Type B pancreatic cell (in vitro differentiated cells): ENCODE data around the gene ATP2A2. TPM values are rescaled to one million over a fixed set of nuclear protein-coding genes. Genes with fewer than 3 reads are reported as not detected.
A peak's percentile ranks its signal among the peaks of the same experiment; 100 is the strongest.
"Not testable (repeated sequence)": the region's sequence is repeated elsewhere in the genome, so short reads cannot be mapped to it uniquely, and the experiment has no call there.

Experiments used
- DNase-seq: peaks from one replicate; pipeline ENCODE4 v3.0.0; 2021; ENCODE audit warnings: mixed read lengths; ENCODE audit not compliant: unreplicated experiment; ENCODE audit errors: extremely low spot score
- H3K27ac Mint-ChIP-seq: 2 replicates; pipeline ENCODE4 v1.8.0; 2021; ENCODE audit warnings: mild to moderate bottlenecking, mixed read lengths
- H3K27me3 Mint-ChIP-seq: 2 replicates; pipeline ENCODE4 v1.8.0; 2021; ENCODE audit warnings: mixed read lengths
- H3K36me3 Mint-ChIP-seq: 2 replicates; pipeline ENCODE4 v1.8.0; 2021; ENCODE audit warnings: mixed read lengths
- H3K4me1 Mint-ChIP-seq: one replicate; pipeline ENCODE4 v1.8.0; 2021; ENCODE audit warnings: mixed read lengths; ENCODE audit not compliant: unreplicated experiment
- H3K4me3 Mint-ChIP-seq: 2 replicates; pipeline ENCODE4 v1.8.0; 2021; ENCODE audit warnings: mild to moderate bottlenecking, mixed read lengths
- H3K9me3 Mint-ChIP-seq: 2 replicates; pipeline ENCODE4 v1.8.0; 2021; ENCODE audit warnings: mixed read lengths
- total RNA-seq: library from RNA; stranded (reverse); gene quantifications from 2 replicates; pipeline ENCODE4 v1.2.1, GENCODE V29; 2021; ENCODE audit warnings: low replicate concordance
- TF ChIP-seq, protein P1 (sequence below): fragments of 200-600 bp; sonication (generic); conservative IDR thresholded peaks from 2 replicates; pipeline ENCODE4 v1.5.0; 2021; ENCODE audit warnings: antibody characterized with exemption, mild to moderate bottlenecking

The ATP2A2 gene
- total RNA-seq, 1 donor from 2014 or later: 203 TPM

DNA sequence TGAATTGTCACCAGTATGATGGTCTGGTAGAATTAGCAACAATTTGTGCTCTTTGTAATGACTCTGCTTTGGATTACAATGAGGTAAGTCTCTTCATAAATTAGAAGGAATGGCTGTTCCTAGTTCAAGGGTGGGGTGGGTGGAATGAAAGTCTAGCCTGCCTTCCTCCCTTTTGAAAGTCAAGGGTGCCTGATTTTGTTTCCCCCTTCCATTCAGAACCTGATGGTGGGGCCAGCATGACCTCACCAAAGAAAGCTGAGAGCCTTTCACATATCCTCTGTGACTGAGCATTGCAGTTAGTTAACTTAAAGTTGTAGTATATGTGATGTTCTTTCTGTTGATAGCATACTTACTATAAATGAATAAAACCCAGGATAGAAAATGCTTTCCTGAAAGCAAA lies 52.2 kb downstream of the ATP2A2 start:
- no peaks in the 10 kb centered on the region for H3K9me3 Mint-ChIP-seq
- no peaks in the 10 kb centered on the region for H3K27me3 Mint-ChIP-seq
- no peaks in the 10 kb centered on the region for H3K4me1 Mint-ChIP-seq
- peaks cover 38% of the 10 kb centered on the region for H3K36me3 Mint-ChIP-seq
- H3K27ac Mint-ChIP-seq: no peak overlapping the region
- TF ChIP-seq, protein P1, sequence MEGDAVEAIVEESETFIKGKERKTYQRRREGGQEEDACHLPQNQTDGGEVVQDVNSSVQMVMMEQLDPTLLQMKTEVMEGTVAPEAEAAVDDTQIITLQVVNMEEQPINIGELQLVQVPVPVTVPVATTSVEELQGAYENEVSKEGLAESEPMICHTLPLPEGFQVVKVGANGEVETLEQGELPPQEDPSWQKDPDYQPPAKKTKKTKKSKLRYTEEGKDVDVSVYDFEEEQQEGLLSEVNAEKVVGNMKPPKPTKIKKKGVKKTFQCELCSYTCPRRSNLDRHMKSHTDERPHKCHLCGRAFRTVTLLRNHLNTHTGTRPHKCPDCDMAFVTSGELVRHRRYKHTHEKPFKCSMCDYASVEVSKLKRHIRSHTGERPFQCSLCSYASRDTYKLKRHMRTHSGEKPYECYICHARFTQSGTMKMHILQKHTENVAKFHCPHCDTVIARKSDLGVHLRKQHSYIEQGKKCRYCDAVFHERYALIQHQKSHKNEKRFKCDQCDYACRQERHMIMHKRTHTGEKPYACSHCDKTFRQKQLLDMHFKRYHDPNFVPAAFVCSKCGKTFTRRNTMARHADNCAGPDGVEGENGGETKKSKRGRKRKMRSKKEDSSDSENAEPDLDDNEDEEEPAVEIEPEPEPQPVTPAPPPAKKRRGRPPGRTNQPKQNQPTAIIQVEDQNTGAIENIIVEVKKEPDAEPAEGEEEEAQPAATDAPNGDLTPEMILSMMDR: no peak
- no peak overlapping the region for H3K4me3 Mint-ChIP-seq
- no peak for DNase-seq

DNA sequence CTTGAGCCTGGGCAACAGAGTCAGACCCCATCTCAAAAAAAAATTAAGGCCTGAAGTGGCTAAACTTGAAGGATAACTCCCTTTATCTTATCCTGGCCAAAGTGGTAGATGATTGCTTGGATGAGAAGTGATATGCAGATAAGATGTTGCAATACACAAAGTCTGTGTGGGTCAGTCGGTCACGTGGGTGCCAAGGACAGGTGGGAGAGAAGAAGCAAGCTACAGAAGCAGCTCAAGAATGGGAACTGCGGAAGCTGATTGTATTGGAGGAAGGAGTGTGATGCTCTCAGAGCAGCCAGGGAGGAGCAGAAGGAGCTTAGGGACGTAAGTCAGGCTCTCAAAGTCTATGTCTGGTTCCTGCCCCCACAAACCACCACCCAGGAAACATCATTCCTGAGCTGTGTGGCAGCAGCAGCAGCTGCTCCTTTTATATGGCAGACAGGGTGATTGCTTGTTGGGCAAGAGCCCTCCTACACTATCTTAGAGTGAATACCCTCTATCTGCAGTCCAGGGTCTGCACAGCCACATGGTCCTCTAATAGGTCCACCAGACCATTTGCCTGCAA lies 54.5 kb downstream of the ATP2A2 start:
- DNase-seq: no peak
- TF ChIP-seq, protein P1: no peak
- Mint-ChIP-seq H3K36me3 (peaks cover 47% of the 10 kb centered on the region), H3K27ac (no peak overlapping the region), H3K27me3 (no peaks in the 10 kb centered on the region), H3K4me1 (no peaks in the 10 kb centered on the region), H3K4me3 (no peak overlapping the region), H3K9me3 (no peaks in the 10 kb centered on the region)

DNA sequence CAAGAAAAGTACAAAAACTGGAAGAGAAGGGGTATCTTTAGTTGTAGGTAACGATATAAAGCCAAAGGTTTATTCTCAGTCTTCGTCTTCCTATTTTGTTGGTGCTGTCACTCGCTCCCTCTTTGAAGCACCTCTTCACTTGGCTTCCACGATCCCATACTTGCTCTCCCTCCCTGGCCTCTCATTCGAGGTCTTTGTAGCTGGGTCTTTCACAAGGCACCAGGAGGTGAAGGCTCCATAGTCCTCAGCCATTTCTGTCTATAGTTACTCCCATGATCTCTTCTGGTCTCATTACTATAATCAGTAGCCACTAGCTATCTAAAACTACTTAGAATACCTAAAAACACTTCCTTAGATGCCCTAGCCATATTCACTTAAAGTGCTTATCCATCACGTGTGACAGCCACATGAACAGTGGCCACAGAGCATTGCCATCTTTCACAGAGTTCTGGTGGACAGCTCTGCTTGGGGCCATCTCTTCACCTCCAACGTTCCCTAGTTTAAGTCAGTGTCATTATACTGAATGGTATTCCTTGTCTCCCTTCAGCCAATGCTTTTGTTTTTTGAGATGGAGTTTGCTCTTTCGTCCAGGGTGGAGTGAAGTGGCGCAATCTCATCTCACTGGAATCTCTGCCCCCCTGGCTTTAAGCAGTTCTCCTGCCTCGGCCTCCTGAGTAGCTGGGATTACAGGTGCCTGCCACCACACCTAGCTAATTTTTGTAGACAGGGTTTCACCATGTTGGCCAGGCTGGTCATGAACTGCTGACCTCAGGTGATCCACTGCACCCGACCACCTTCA lies 57.1 kb downstream of the ATP2A2 start:
- DNase-seq: no peak
- no peak overlapping the region for H3K4me3 Mint-ChIP-seq
- H3K36me3 Mint-ChIP-seq: peaks cover 55% of the 10 kb centered on the region
- no peaks in the 10 kb centered on the region for H3K9me3 Mint-ChIP-seq
- H3K27ac Mint-ChIP-seq: peak overlapping the region; percentile 10
- no peaks in the 10 kb centered on the region for H3K27me3 Mint-ChIP-seq
- TF ChIP-seq, protein P1: no peak
- H3K4me1 Mint-ChIP-seq: no peaks in the 10 kb centered on the region

DNA sequence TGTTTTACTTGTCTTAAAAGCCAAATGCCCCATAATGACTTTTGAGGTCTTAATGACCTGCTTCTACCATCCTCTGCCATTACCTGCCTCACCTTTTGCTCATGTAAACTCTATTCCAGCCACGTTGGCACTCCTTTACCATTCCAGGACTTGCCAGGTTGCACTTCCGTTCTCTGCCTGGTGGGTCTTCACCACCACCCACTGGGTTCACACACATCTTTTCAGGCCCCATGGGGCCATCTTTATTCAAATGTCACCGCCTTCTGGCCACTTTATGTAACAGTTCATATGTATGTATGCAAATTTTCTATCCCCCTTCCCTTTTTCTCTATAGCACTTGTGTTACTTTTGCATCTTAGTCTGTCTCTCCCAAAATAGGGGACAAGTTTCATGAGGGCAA lies 57.7 kb downstream of the ATP2A2 start:
- DNase-seq: no peak
- no peaks in the 10 kb centered on the region for H3K9me3 Mint-ChIP-seq
- H3K36me3 Mint-ChIP-seq: peaks cover 55% of the 10 kb centered on the region
- H3K27me3 Mint-ChIP-seq: no peaks in the 10 kb centered on the region
- no peaks in the 10 kb centered on the region for H3K4me1 Mint-ChIP-seq
- TF ChIP-seq, protein P1: peak; percentile 50
- peak overlapping the region; percentile 10 for H3K27ac Mint-ChIP-seq
- H3K4me3 Mint-ChIP-seq: no peak overlapping the region

DNA sequence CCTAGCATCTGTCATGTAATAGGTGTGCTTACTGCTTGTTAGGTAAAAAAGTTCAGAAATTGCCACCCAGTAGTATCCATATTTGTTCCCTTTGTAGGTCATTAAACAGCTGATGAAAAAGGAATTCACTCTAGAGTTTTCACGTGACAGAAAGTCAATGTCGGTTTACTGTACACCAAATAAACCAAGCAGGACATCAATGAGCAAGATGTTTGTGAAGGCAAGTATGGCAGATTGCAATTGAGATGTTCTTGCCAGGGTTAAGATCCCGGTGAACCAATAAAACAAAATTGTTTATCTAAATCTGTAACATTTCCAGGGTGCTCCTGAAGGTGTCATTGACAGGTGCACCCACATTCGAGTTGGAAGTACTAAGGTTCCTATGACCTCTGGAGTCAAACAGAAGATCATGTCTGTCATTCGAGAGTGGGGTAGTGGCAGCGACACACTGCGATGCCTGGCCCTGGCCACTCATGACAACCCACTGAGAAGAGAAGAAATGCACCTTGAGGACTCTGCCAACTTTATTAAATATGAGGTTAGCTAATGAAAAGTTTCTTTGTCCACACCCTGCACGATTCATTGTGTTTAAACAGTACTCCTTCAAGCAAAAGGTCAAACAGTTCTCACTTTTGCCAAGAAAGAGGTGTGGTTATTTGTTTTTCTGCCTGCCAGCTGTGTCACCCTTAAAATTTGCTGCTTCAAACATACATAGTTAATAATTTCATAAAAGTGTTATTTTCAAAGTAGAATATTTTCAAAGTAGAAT lies 58.3 kb downstream of the ATP2A2 start:
- H3K9me3 Mint-ChIP-seq: no peaks in the 10 kb centered on the region
- H3K27ac Mint-ChIP-seq: peak overlapping the region; percentile 39

DNA sequence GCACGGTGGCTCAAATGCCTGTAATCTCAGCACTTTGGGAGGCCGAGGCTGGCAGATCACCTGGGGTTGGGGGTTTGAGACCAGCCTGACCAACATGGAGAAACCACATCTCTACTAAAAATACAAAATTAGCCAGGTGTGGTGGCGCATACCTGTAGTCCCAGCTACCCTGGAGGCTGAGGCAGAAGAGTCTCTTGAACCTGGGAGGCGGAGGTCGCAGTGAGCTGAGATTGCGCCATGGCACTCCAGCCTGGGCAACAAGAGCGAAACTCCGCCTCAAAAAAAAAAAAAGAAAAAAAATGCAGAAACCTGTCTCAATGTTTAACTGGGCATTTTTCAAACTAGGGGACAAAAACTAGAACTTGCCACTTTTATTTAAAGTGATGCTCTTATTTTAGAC lies 59.2 kb downstream of the ATP2A2 start:
- not testable (repeated sequence) for H3K27ac Mint-ChIP-seq, H3K4me1 Mint-ChIP-seq, DNase-seq, H3K27me3 Mint-ChIP-seq, H3K4me3 Mint-ChIP-seq, H3K9me3 Mint-ChIP-seq
- peaks cover 60% of the 10 kb centered on the region for H3K36me3 Mint-ChIP-seq

More for the DNA sequence above, 58.3 kb downstream of the ATP2A2 start:
- Mint-ChIP-seq H3K4me3 (no peak overlapping the region), H3K4me1 (no peaks in the 10 kb centered on the region), H3K27me3 (no peaks in the 10 kb centered on the region), H3K36me3 (peaks cover 55% of the 10 kb centered on the region)
- TF ChIP-seq, protein P1: no peak
- DNase-seq: no peak
